ENCODE measurements around the gene RNU6-8.

The RNU6-8 gene

GRCh38 chr14:32202998-32203882 lies at the start of gene RNU6-8:
RNU6-8 (minus strand) TSS chr14:32203269.
- no peaks in the 10 kb centered on the region for H3K36me3 ChIP-seq (ENCODE audit: control insufficient read depth, insufficient read depth, low read length)
- TF ChIP-seq CTCF (IDR thresholded peaks at IDR 0.05; ENCODE audit: insufficient read depth, low read length, poor library complexity, severe bottlenecking): no peak
- no peaks in the 10 kb centered on the region for H3K27me3 ChIP-seq (replicated peaks; ENCODE audit: control insufficient read depth, insufficient read depth, low read length)
- peak within 1 kb of the TSS; percentile 69 for H3K4me3 ChIP-seq (replicated peaks; ENCODE audit: low read depth, low read length)
- DNase-seq (ENCODE audit: extremely low read depth, insufficient read length): peak; percentile 87

GRCh38 chr14:32252030-32252670 lies 49.1 kb upstream of the RNU6-8 start:
- no peaks in the 10 kb centered on the region for H3K36me3 ChIP-seq (ENCODE audit: control insufficient read depth, insufficient read depth, low read length)
- peak; percentile 20 for DNase-seq (ENCODE audit: extremely low read depth, insufficient read length)
- TF ChIP-seq CTCF (IDR thresholded peaks at IDR 0.05; ENCODE audit: insufficient read depth, low read length, poor library complexity, severe bottlenecking): peak; percentile 70
- H3K27me3 ChIP-seq (replicated peaks; ENCODE audit: control insufficient read depth, insufficient read depth, low read length): no peaks in the 10 kb centered on the region
- H3K4me3 ChIP-seq (replicated peaks; ENCODE audit: low read depth, low read length): no peak overlapping the region

- Histone ChIP-seq H3K4me3 (replicated peaks; ENCODE audit: low read depth, low read length) (no peak overlapping the region), H3K36me3 (ENCODE audit: control insufficient read depth, insufficient read depth, low read length) (no peaks in the 10 kb centered on the region), H3K27me3 (replicated peaks; ENCODE audit: control insufficient read depth, insufficient read depth, low read length) (no peaks in the 10 kb centered on the region)
- DNase-seq (ENCODE audit: extremely low read depth, insufficient read length): no peak
- no peak for TF ChIP-seq CTCF (IDR thresholded peaks at IDR 0.05; ENCODE audit: insufficient read depth, low read length, poor library complexity, severe bottlenecking)
Measured at GRCh38 chr14:32251530-32251929, 48.5 kb upstream of the RNU6-8 start.

GRCh38 chr14:32250681-32251080 lies 47.6 kb upstream of the RNU6-8 start:
- TF ChIP-seq CTCF (IDR thresholded peaks at IDR 0.05; ENCODE audit: insufficient read depth, low read length, poor library complexity, severe bottlenecking): no peak

GRCh38 chr14:32249780-32250179 lies 46.7 kb upstream of the RNU6-8 start:
- Histone ChIP-seq H3K27me3 (replicated peaks; ENCODE audit: control insufficient read depth, insufficient read depth, low read length) (no peaks in the 10 kb centered on the region), H3K36me3 (ENCODE audit: control insufficient read depth, insufficient read depth, low read length) (no peaks in the 10 kb centered on the region), H3K4me3 (replicated peaks; ENCODE audit: low read depth, low read length) (no peak overlapping the region)
- no peak for DNase-seq (ENCODE audit: extremely low read depth, insufficient read length)
- no peak for TF ChIP-seq CTCF (IDR thresholded peaks at IDR 0.05; ENCODE audit: insufficient read depth, low read length, poor library complexity, severe bottlenecking)

More at GRCh38 chr14:32250681-32251080, 47.6 kb upstream of the RNU6-8 start:
- H3K27me3 ChIP-seq (replicated peaks; ENCODE audit: control insufficient read depth, insufficient read depth, low read length): no peaks in the 10 kb centered on the region
- no peak for DNase-seq (ENCODE audit: extremely low read depth, insufficient read length)
- H3K36me3 ChIP-seq (ENCODE audit: control insufficient read depth, insufficient read depth, low read length): no peaks in the 10 kb centered on the region
- no peak overlapping the region for H3K4me3 ChIP-seq (replicated peaks; ENCODE audit: low read depth, low read length)
